ENCODE results near the gene SETDB2. TPM values are rescaled to one million over a fixed set of nuclear protein-coding genes. Genes with fewer than 3 reads are reported as not detected.

The SETDB2 gene
- total RNA-seq, 2 experiments from 2014 or later, result 11.3 to 11.5 TPM

DNA sequence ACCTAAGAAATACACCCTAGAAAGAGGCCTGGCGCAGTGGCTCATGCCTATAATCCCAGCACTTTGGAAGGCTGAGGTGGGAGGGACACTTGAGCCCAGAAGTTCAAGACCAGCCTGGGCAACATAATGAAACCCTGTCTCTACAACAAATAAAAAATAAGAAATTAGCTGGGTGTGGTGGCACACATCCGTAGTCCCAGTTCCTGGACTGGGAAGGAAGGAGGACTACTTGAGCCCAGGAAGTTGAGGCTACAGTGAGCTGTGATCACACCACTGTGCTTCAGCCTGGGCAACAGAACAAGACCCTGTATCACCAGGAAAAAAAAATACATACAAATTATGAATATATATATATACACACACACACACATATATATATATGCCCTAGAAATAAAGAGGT lies 94.3 kb downstream of the SETDB2 start:
- Mint-ChIP-seq H3K36me3 (ENCODE audit: low read depth) (peaks cover 15% of the 10 kb centered on the region), H3K4me3 (no peak overlapping the region), H3K9me3 (no peaks in the 10 kb centered on the region), H3K4me1 (ENCODE audit: low read depth) (peaks cover 16% of the 10 kb centered on the region), H3K27me3 (no peaks in the 10 kb centered on the region), H3K27ac (no peak overlapping the region)
- intact Hi-C loops (cut with micrococcal nuclease), result no loop called here
- ATAC-seq (no peak), DNase-seq (no peak)
- TF ChIP-seq, protein P1, sequence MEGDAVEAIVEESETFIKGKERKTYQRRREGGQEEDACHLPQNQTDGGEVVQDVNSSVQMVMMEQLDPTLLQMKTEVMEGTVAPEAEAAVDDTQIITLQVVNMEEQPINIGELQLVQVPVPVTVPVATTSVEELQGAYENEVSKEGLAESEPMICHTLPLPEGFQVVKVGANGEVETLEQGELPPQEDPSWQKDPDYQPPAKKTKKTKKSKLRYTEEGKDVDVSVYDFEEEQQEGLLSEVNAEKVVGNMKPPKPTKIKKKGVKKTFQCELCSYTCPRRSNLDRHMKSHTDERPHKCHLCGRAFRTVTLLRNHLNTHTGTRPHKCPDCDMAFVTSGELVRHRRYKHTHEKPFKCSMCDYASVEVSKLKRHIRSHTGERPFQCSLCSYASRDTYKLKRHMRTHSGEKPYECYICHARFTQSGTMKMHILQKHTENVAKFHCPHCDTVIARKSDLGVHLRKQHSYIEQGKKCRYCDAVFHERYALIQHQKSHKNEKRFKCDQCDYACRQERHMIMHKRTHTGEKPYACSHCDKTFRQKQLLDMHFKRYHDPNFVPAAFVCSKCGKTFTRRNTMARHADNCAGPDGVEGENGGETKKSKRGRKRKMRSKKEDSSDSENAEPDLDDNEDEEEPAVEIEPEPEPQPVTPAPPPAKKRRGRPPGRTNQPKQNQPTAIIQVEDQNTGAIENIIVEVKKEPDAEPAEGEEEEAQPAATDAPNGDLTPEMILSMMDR (IDR thresholded peaks at IDR 0.05), result no peak
- POLR2A ChIA-PET, result no interaction called here
- CTCF ChIA-PET, result interaction anchor here (1.1 kb wide), 1 partner anchor 63 kb away, joined by 4 read pairs; no protein-coding TSS in a partner anchor

DNA sequence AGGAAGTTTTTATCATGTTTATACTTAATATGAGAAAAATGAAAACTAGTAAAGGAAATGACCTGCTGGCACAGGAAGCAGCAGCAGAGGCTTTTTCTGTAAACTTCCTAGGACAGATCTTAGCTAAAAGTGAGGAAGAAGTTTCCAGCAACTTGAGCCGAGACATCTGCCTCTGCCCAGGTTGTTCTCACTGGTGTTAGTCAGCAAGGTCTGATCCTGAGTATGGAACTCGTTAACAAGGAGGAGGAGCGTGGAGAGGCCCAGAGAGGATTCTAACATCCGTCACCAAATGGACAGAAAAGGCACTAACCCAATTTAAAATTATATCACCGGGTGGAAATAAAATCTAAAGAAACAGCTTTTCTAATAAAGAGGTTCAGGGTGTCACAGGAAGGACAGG lies 95.2 kb downstream of the SETDB2 start:
- ChIA-PET CTCF (interaction anchor here (1.7 to 1.8 kb wide), 2 partner anchors 48 to 68 kb away, joined by 4 to 9 read pairs; no protein-coding TSS in a partner anchor), POLR2A (no interaction called here)
- TF ChIP-seq, protein P1 (IDR thresholded peaks at IDR 0.05), result no peak
- H3K4me1 Mint-ChIP-seq (ENCODE audit: low read depth), result peaks cover 16% of the 10 kb centered on the region
- no peak for DNase-seq
- no peak overlapping the region for H3K4me3 Mint-ChIP-seq
- no peaks in the 10 kb centered on the region for H3K9me3 Mint-ChIP-seq
- intact Hi-C loops (cut with micrococcal nuclease), result no loop called here
- no peak for ATAC-seq
- peak overlapping the region; percentile 44 for H3K27ac Mint-ChIP-seq
- peaks cover 11% of the 10 kb centered on the region for H3K36me3 Mint-ChIP-seq (ENCODE audit: low read depth)
- H3K27me3 Mint-ChIP-seq, result no peaks in the 10 kb centered on the region

DNA sequence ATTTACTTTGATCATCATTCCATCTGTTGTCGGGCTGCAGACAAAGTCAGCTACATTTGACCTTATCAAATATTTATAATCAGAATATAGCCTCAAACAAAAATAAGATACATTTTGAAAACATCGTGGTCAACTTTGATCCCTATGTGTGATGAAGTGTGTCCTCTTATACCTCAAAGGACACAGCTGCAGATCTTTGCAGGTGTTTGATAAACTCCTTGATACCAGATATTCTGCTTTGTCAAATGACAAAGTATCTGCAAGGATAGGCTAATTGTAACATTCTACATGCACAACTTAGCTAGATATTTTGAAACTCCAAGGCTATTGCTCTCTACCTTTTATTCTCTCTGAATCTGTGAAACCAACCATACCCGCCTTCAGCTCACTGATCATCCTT lies 95.7 kb downstream of the SETDB2 start:
- Mint-ChIP-seq H3K4me1 (ENCODE audit: low read depth) (peaks cover 16% of the 10 kb centered on the region), H3K9me3 (no peaks in the 10 kb centered on the region), H3K36me3 (ENCODE audit: low read depth) (peaks cover 16% of the 10 kb centered on the region), H3K27me3 (no peaks in the 10 kb centered on the region), H3K27ac (no peak overlapping the region), H3K4me3 (no peak overlapping the region)
- ATAC-seq, result no peak
- TF ChIP-seq, protein P1 (IDR thresholded peaks at IDR 0.05), result no peak
- no peak for DNase-seq
- intact Hi-C loops (cut with micrococcal nuclease), result no loop called here
- CTCF ChIA-PET, result interaction anchor here (1.7 to 1.8 kb wide), 2 partner anchors 48 to 67 kb away, joined by 4 to 9 read pairs; no protein-coding TSS in a partner anchor
- POLR2A ChIA-PET, result no interaction called here

DNA sequence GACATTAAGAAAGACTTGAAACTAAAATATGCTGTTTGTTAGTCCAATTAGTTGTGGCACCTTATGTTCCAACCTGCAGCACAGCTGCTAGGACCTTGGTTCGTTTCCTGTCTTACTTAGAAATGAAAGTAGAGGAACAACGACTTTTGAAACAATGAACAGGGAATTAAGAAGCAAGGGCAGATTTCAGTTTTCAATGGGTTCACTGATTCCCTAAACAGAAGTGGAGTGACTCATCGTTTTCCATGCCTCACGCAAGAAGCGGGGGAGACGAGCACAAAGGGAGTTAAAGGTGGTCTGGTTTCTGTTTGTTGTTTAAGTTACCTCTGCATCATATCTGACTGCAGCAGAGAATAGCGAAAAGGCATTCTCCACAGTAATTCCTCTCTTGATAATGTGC lies 96.5 kb downstream of the SETDB2 start:
- Mint-ChIP-seq H3K4me1 (ENCODE audit: low read depth) (peaks cover 16% of the 10 kb centered on the region), H3K27me3 (no peaks in the 10 kb centered on the region), H3K27ac (peak overlapping the region; percentile 30), H3K9me3 (no peaks in the 10 kb centered on the region), H3K36me3 (ENCODE audit: low read depth) (peaks cover 19% of the 10 kb centered on the region), H3K4me3 (peak overlapping the region; percentile 15)
- ChIA-PET CTCF (interaction anchor here (1.7 to 1.8 kb wide), 2 partner anchors 47 to 66 kb away, joined by 4 to 9 read pairs; no protein-coding TSS in a partner anchor), POLR2A (no interaction called here)
- intact Hi-C loops (cut with micrococcal nuclease), result no loop called here
- DNase-seq, result no peak
- no peak for ATAC-seq
- TF ChIP-seq, protein P1 (IDR thresholded peaks at IDR 0.05), result no peak

DNA sequence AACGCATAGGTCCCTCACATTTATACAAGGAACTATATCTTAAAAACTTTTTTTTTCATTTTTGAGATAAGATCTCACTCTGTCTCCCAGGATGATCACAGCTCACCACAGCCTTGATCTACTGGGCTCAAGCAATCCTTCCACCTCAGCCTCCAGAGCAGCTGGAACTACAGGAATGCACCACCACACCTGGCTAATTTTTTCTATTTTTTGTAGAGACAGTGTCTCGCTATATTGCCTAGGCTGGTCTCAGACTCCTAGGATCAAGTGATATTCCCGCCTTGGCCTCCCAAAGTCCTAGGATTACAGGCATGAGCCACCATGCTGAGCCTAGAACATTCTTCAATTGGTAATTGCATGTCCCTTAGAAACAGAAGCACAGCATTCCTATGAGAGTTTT lies 99.6 kb downstream of the SETDB2 start:
- Mint-ChIP-seq H3K36me3 (ENCODE audit: low read depth) (peaks cover 27% of the 10 kb centered on the region), H3K27me3 (no peaks in the 10 kb centered on the region), H3K27ac (no peak overlapping the region), H3K4me1 (ENCODE audit: low read depth) (peaks cover 16% of the 10 kb centered on the region), H3K9me3 (no peaks in the 10 kb centered on the region), H3K4me3 (no peak overlapping the region)
- TF ChIP-seq, protein P1 (IDR thresholded peaks at IDR 0.05), result no peak
- intact Hi-C loops (cut with micrococcal nuclease), result no loop called here
- DNase-seq (no peak), ATAC-seq (no peak)
- POLR2A ChIA-PET, result interaction anchor here (0.6 kb wide), 1 partner anchor 73 kb away, joined by 5 read pairs; no protein-coding TSS in a partner anchor
- CTCF ChIA-PET, result interaction anchor here (0.6 kb wide), 1 partner anchor 164 kb away, joined by 4 read pairs; no protein-coding TSS in a partner anchor

Other genes starting within 250 kb of the SETDB2 start
- not detected for gene MLNR, start 223.9 kb upstream of the SETDB2 start, total RNA-seq
- gene CDADC1, start 196.3 kb upstream of the SETDB2 start, total RNA-seq, result 1 to 10 TPM; 8.6 to 9.0 TPM
- gene CAB39L, start 210 bp upstream of the SETDB2 start, total RNA-seq, result 1 to 10 TPM; 2.6 to 3.1 TPM
- 10 to 100 TPM; 59.3 to 62.6 TPM for gene PHF11, start 51.7 kb downstream of the SETDB2 start, total RNA-seq
- gene RCBTB1, start 141.3 kb downstream of the SETDB2 start, total RNA-seq, result 10 to 100 TPM; 14.2 to 14.6 TPM
- gene ARL11, start 184.2 kb downstream of the SETDB2 start, total RNA-seq, result under 1 TPM; 0.29 to 0.61 TPM
- gene EBPL, start 247.2 kb downstream of the SETDB2 start, total RNA-seq, result 10 to 100 TPM; 35.6 to 37.8 TPM